Sigmoid colon (tissue), 7 donors: Measurements from ENCODE around the gene GLIPR1L1. TPM values are rescaled to one million over a fixed set of nuclear protein-coding genes. Genes with fewer than 3 reads are reported as not detected.

Experiments used
- DNase-seq: peaks from one replicate; pipeline ENCODE4 v3.0.0-alpha.2; 2019
- H3K27ac ChIP-seq, 4 donors: fragments of 200-600 bp; sonication (generic); one replicate each; pipeline ENCODE4 v1.5.1; 2016 to 2019; ENCODE audit warnings: mild to moderate bottlenecking in 1 of 4
- H3K27me3 ChIP-seq, 3 donors: fragments of 200-600 bp; sonication (generic); one replicate each; pipeline ENCODE4 v1.5.1; 2019; ENCODE audit warnings: mild to moderate bottlenecking in 1 of 3
- H3K36me3 ChIP-seq, 4 donors: fragments of 200-600 bp; sonication (generic); one replicate each; pipeline ENCODE4 v1.5.1; 2016 to 2019
- H3K4me1 ChIP-seq, 4 donors: fragments of 200-600 bp; sonication (generic); one replicate each; pipeline ENCODE4 v1.5.1; 2017 to 2019
- H3K4me3 ChIP-seq, 4 donors: fragments of 200-600 bp; sonication (generic); one replicate each; pipeline ENCODE4 v1.5.1; 2017 to 2019; ENCODE audit warnings: mild to moderate bottlenecking in 2 of 4, moderate library complexity in 1 of 4
- H3K9me3 ChIP-seq, 4 donors: fragments of 200-600 bp in 3 of 4; sonication (generic) in 3 of 4; one replicate each; pipeline versions ENCODE4 v1.5.1 to v1.6.1; 2013 to 2019
- CTCF ChIP-seq, 4 experiments: fragments of 450-650 bp in 3 of 4; fragments of 200-600 bp in 1 of 4; IDR thresholded peaks; one replicate each; pipeline ENCODE4 v1.5.1; 2016 to 2019; ENCODE audit warnings: antibody characterized with exemption in 4 of 4, mild to moderate bottlenecking in 3 of 4, moderate library complexity in 2 of 4
- EP300 ChIP-seq, 4 donors: sonication (generic); formaldehyde crosslinking; IDR thresholded peaks; one replicate each; pipeline ENCODE4 v1.6.1; 2017; ENCODE audit warnings: antibody characterized with exemption in 4 of 4
- POLR2A ChIP-seq, 2 donors: fragments of 450-650 bp; IDR thresholded peaks; one replicate each; pipeline ENCODE4 v1.6.1; 2016; ENCODE audit warnings: antibody characterized with exemption in 2 of 2, mild to moderate bottlenecking in 2 of 2, moderate library complexity in 2 of 2
- POLR2AphosphoS5 ChIP-seq, 4 donors: sonication (generic); formaldehyde crosslinking; IDR thresholded peaks; one replicate each; pipeline ENCODE4 v1.6.1; 2017; ENCODE audit warnings: antibody characterized with exemption in 4 of 4
- WGBS, 2 donors: extraction: QIAGEN DNeasy Blood & Tissue Kit; methylation state at CpG; one replicate each; pipeline ENCODE4 v1.1.7; 2013; 5-methylcytosine and 5-hydroxymethylcytosine counted together
- intact Hi-C: fragments of 100-400 bp; cut with DNase I; formaldehyde crosslinking; loops from one replicate; pipeline ENCODE4 v1.15.1; 2023
- polyA plus RNA-seq, 3 donors: library from polyadenylated mRNA; stranded (reverse); fragments of 200-250 nt; gene quantifications; one replicate each; pipeline ENCODE4 v1.2.3, GENCODE V29; 2013
- total RNA-seq, 4 donors: library from RNA; depleted of rRNA; stranded (reverse); fragments of >200 nt; gene quantifications; one replicate each; pipeline ENCODE4 v1.1.0, GENCODE V29; 2016
- donor health status: healthy with polysubstance abuse.
- donor health status: Bipolar disorder and iron deficiency.
- donor health status: healthy.

GLIPR1L1 gene
- total RNA-seq (not detected), polyA plus RNA-seq (not detected)

- H3K27ac ChIP-seq, result peak within 1 kb of the TSS in 3 of 4 donors; percentile 5 to 63 (median 32)
- intact Hi-C loops, result loop anchor here (1.0 to 10.0 kb wide), 4 partner anchors 58 to 700 kb away; partner anchors contain the start of genes GLIPR1, GLIPR1L2, KRR1 and PHLDA1
- H3K36me3 ChIP-seq, result no peaks in the 10 kb centered on the region
- 5 to 20% methylated on average over 23 of the region's 23 CpGs for WGBS, 2 donors
- TF ChIP-seq CTCF (IDR thresholded peaks at IDR 0.05) (peak; percentile 59 to 95 (median 84)), POLR2AphosphoS5 (IDR thresholded peaks at IDR 0.05) (peak in 2 of 4 donors; percentile 38 to 40), POLR2A (IDR thresholded peaks at IDR 0.05) (no peak)
- peaks cover 0 to 13% (median 6%) of the 10 kb centered on the region in 4 donors for H3K4me1 ChIP-seq
- no peaks in the 10 kb centered on the region for H3K27me3 ChIP-seq
- H3K4me3 ChIP-seq, result peak within 1 kb of the TSS; percentile 5 to 51 (median 40)
- DNase-seq, result peak; percentile 93
- no peaks in the 10 kb centered on the region for H3K9me3 ChIP-seq
These were observed at the start of gene GLIPR1L1 for GRCh38 chr12:75334384-75335030. Gene GLIPR1L1 (plus strand): TSS chr12:75334670. CDS start chr12:75334729, 59 bp downstream.

GRCh38 chr12:75288860-75289259 lies 45.6 kb upstream of the GLIPR1L1 start:
- Histone ChIP-seq H3K36me3 (no peaks in the 10 kb centered on the region), H3K27ac (no peak overlapping the region), H3K4me1 (peaks cover 0 to 3% (median 0%) of the 10 kb centered on the region in 4 donors), H3K27me3 (no peaks in the 10 kb centered on the region), H3K9me3 (no peaks in the 10 kb centered on the region), H3K4me3 (no peak overlapping the region)
- intact Hi-C loops, result no loop called here
- 69 to 82% methylated on average over 1 of the region's 1 CpG for WGBS, 2 donors
- no peak for DNase-seq
- TF ChIP-seq CTCF (IDR thresholded peaks at IDR 0.05) (no peak), POLR2AphosphoS5 (IDR thresholded peaks at IDR 0.05) (no peak), POLR2A (IDR thresholded peaks at IDR 0.05) (no peak), EP300 (IDR thresholded peaks at IDR 0.05) (no peak)

- TF ChIP-seq EP300 (IDR thresholded peaks at IDR 0.05) (no peak), CTCF (IDR thresholded peaks at IDR 0.05) (no peak), POLR2A (IDR thresholded peaks at IDR 0.05) (no peak), POLR2AphosphoS5 (IDR thresholded peaks at IDR 0.05) (no peak)
- WGBS, 2 donors, result 91 to 96% methylated on average over 1 of the region's 1 CpG
- DNase-seq, result no peak
- H3K27ac ChIP-seq, result no peak overlapping the region
- H3K9me3 ChIP-seq, result no peaks in the 10 kb centered on the region
- H3K36me3 ChIP-seq, result no peaks in the 10 kb centered on the region
- H3K4me1 ChIP-seq, result peaks cover 0 to 3% (median 0%) of the 10 kb centered on the region in 4 donors
- H3K4me3 ChIP-seq, result no peak overlapping the region
- H3K27me3 ChIP-seq, result no peaks in the 10 kb centered on the region
- intact Hi-C loops, result loop anchor here (10.0 kb wide), 1 partner anchor 605 kb away; no protein-coding TSS in a partner anchor
These were observed 44.7 kb upstream of the GLIPR1L1 start for GRCh38 chr12:75289753-75290152.

GRCh38 chr12:75291014-75291413 lies 43.5 kb upstream of the GLIPR1L1 start:
- no peaks in the 10 kb centered on the region for H3K27me3 ChIP-seq

More at GRCh38 chr12:75291014-75291413, 43.5 kb upstream of the GLIPR1L1 start:
- no peaks in the 10 kb centered on the region for H3K4me1 ChIP-seq
- H3K4me3 ChIP-seq, result no peak overlapping the region
- intact Hi-C loops, result loop anchor here (10.0 kb wide), 1 partner anchor 606 kb away; no protein-coding TSS in a partner anchor
- no peaks in the 10 kb centered on the region for H3K9me3 ChIP-seq
- 86 to 93% methylated on average over 1 of the region's 1 CpG for WGBS, 2 donors
- no peak overlapping the region for H3K27ac ChIP-seq
- DNase-seq, result no peak
- no peaks in the 10 kb centered on the region for H3K36me3 ChIP-seq
- no peak for TF ChIP-seq POLR2AphosphoS5 (IDR thresholded peaks at IDR 0.05)
- TF ChIP-seq CTCF (IDR thresholded peaks at IDR 0.05), result no peak
- TF ChIP-seq EP300 (IDR thresholded peaks at IDR 0.05), result no peak
